HG03439 (cell line): Measurements from ENCODE around the gene MYPN.
"Not testable (repeated sequence)": the region's sequence is repeated elsewhere in the genome, so short reads cannot be mapped to it uniquely, and the experiment has no call there.

ENCODE experiments used
- ATAC-seq: cut with Tn5 transposase; IDR thresholded peaks from one replicate; pipeline ENCODE4 v1.9.1; 2021; ENCODE audit warnings: mild to moderate bottlenecking, moderate library complexity; ENCODE audit not compliant: unreplicated experiment

Gene MYPN

GRCh38 chr10:68128015-68128414 is 18.7 kb downstream of the MYPN start:
- ATAC-seq = no peak

GRCh38 chr10:68132391-68132790 is 23.1 kb downstream of the MYPN start:
- ATAC-seq = no peak

GRCh38 chr10:68133523-68133922 is 24.2 kb downstream of the MYPN start:
- ATAC-seq = no peak

GRCh38 chr10:68135362-68135761 is 26.1 kb downstream of the MYPN start:
- ATAC-seq = no peak

GRCh38 chr10:68135922-68136792 is 26.9 kb downstream of the MYPN start:
- no peak for ATAC-seq

- no peak for ATAC-seq
These were observed 27.9 kb downstream of the MYPN start for GRCh38 chr10:68137171-68137570.

GRCh38 chr10:68138526-68138925 is 29.2 kb downstream of the MYPN start:
- ATAC-seq = no peak

- ATAC-seq = no peak
These were observed 30.4 kb downstream of the MYPN start for GRCh38 chr10:68139448-68140272.

- ATAC-seq = no peak
These were observed 33.5 kb downstream of the MYPN start for GRCh38 chr10:68142761-68143160.

GRCh38 chr10:68144709-68145108 is 35.4 kb downstream of the MYPN start:
- ATAC-seq = no peak

- ATAC-seq = no peak
These were observed 36.4 kb downstream of the MYPN start for GRCh38 chr10:68145705-68146104.

- no peak for ATAC-seq
These were observed 36.8 kb downstream of the MYPN start for GRCh38 chr10:68146133-68146532.

- no peak for ATAC-seq
These were observed 42.2 kb downstream of the MYPN start for GRCh38 chr10:68151453-68151852.

- ATAC-seq = no peak
These were observed 44.4 kb downstream of the MYPN start for GRCh38 chr10:68153473-68154210.

- ATAC-seq = no peak
These were observed 44.9 kb downstream of the MYPN start for GRCh38 chr10:68154211-68154497.

- no peak for ATAC-seq
These were observed 46.4 kb downstream of the MYPN start for GRCh38 chr10:68155615-68156210.

GRCh38 chr10:68156373-68157185 is 47.3 kb downstream of the MYPN start:
- no peak for ATAC-seq

- not testable (repeated sequence) for ATAC-seq
These were observed 48.2 kb downstream of the MYPN start for GRCh38 chr10:68157522-68157921.

GRCh38 chr10:68158031-68158430 is 48.7 kb downstream of the MYPN start:
- ATAC-seq = no peak

- ATAC-seq = peak; percentile 95
These were observed 54.4 kb downstream of the MYPN start for GRCh38 chr10:68163735-68164134.
